ENCODE results near the gene NCEH1.
"Not testable (repeated sequence)": the region's sequence is repeated elsewhere in the genome, so short reads cannot be mapped to it uniquely, and the experiment has no call there.

The NCEH1 gene

GRCh38 chr3:172608575-172608974 is 102.3 kb downstream of the NCEH1 start:
- no peak for DNase-seq

DNA sequence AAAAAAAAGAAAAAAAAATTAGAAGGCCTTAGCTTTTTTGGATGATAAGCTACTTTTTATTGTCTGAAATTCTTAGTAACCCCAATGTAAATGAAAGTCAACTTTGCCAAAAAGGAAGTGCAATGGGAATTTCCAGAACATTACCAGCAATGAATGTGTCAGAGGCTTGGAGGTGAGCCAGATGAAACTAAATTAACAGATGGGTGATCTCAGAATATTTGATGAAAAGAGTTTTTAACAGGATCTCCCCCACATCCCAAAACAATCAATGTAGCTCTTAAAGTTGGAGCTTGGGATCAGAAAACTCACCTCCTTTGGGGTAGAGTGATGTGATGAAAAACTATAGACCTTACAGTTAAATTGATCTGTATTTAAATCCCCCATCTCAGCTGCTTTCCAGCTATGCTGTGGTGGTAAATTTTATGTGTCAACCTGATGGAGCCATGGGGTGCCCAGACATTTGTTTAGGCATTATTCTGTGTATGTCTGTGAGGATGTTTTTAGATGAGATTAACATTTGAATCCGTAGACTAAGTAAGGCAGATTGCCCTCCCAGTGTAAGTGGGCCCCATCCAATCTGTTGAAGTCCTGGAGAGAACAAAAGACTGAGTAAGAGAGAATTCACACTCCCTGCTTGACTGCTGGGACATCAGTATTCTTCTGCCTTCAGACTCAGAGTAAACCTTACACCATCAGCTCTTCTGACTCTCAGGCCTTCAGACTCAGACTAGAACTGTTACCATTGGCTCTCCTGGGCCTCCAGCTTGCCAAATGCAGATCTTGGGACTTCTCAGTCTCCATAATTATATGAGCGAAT is 103.4 kb downstream of the NCEH1 start:
- DNase-seq: no peak

DNA sequence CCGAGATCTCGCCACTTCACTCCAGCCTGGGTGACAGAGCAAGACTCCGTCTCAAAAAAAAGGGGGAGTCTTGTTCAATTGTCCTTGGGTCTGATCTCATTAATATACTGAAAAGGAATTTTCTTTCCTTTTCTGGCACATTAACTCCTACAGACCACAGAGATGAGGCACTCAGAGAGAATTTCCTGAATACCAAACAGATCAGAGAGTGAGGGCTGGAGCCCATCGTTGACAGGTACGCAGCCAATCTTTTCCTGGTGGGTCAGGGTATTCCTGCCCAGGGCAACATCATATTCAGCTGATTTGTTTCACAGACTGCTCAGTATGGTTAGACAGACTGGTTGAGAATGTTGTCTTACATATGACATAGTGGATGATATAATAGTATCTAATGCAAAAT is 104.8 kb downstream of the NCEH1 start:
- DNase-seq: no peak

- DNase-seq: no peak
Observed at GRCh38 chr3:172604895-172605646, 105.8 kb downstream of the NCEH1 start.

- no peak for DNase-seq
Observed at GRCh38 chr3:172601066-172601832, 109.6 kb downstream of the NCEH1 start.

DNA sequence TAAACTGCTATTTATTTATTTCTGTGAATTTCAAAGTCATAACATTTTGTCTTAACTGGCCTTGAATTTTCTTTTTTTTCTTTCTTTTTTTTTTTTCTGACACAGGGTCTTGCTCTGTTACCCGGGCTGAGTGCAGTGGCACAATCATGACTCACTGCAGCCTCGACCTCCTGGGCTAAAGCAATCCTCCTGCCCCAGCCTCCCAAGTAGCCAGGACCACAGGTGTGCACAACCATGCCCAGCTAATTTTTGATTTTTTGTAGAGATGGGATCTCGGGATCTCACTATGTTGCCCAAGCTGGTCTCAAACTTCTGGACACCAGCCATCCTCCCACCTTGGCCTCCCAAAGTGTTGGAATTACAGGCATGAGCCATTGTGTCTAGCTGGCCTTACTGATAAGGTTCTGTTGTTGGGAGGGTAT is 110.2 kb downstream of the NCEH1 start:
- no peak for DNase-seq

GRCh38 chr3:172598904-172599303 is 112.0 kb downstream of the NCEH1 start:
- no peak for DNase-seq

GRCh38 chr3:172596394-172596706 is 114.5 kb downstream of the NCEH1 start:
- DNase-seq: no peak

DNA sequence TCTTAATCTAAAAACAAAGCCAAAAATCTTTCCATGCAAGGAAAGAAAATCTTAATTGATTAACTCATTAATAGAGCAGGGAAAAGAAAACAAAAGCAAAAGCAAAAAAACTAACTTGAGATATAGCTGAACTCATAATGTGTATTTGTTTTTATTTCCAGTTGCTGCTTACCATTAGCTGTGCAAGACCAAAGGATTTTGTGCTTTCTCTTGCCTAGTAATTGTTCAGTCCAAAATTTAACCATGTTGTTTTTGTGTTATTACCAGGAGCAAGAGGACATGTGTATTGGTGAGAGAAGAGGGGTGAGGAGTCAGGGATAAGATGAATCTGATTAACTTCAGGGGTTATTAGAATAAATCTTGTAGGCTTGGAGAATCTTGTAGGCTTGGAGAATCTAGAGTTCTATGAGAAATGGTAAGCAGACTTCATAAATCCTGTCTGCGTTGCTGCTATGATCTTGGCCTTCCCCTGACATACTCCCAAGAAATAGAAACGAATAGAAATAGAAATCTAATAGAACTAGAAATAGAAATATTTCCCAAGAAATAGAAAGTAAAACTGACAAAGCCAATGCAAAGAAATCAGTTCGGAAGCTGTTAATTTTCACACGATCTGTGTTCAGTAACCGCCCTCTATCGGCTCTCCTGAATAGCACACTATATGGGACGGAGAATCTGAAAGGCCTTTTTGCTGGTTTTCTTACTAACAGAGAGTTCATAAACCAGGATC is 115.0 kb downstream of the NCEH1 start:
- peak; percentile 7 for DNase-seq

GRCh38 chr3:172594900-172595663 is 115.8 kb downstream of the NCEH1 start:
- DNase-seq: not testable (repeated sequence)

- DNase-seq: no peak
Observed at GRCh38 chr3:172592898-172593669, 117.8 kb downstream of the NCEH1 start.

DNA sequence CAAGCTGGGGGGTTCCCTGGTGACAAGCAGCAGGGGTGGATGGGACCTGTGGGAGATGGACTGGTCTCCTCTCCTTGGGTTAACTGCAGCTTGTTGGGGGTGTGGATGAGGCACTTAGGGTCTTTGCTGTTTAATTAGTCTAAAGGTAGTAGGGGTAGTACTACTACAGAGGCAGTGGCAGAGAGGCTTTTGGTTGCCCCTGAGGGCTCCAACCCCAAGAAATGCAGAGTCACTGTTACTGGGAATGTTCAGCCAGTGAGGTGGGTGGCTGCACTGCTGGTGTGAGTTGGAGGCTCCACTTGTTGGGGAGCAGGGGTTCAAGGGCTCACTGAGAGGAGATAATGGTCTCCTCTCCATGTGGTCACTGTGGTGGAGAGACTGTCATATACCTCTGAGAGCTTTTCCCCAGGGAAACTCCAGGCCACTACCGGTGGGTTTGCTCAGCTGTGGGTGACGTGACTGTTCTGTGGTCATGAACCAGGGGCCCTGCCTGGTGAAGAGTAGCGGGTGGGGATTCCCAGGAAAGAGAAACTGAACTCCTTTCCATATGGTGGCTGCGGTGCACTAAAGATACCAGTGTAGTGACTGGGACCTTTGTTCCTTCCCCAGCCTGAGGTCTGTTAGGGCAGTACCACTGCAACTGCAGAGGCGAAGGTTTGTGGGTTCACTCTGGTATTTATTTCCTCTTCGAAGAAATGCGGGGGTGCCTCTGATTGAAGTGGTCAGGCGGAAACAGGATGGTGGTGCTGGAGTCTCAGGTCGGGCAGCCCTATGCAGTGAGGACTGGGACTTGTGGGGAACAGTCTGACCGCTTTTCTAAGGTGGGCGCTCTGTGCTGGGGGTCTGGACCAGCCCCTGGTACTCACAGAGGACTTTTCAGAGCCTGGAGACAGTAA is 118.7 kb downstream of the NCEH1 start:
- no peak for DNase-seq

GRCh38 chr3:172591125-172591605 is 119.7 kb downstream of the NCEH1 start:
- no peak for DNase-seq

GRCh38 chr3:172586436-172586835 is 124.4 kb downstream of the NCEH1 start:
- no peak for DNase-seq

DNA sequence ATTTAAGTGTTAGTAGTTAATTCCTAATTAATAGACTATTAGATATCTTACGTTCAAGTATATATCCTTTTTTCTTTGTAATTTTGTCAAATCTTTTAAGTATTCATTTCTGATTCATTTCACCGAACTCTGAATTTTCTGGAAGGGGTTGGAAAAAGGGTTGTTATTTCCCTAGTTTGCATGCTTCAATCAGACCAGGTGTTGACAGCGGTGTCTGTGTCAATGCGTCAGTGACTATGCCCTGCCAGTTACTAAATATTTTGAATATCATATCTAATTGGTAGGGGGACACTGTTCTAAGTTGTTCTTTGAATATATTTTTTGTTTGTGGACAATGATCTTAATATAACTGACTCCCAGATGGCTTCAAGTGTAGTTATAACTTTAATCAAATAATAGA is 124.9 kb downstream of the NCEH1 start:
- DNase-seq: no peak

- no peak for DNase-seq
Observed at GRCh38 chr3:172582712-172583111, 128.2 kb downstream of the NCEH1 start.

GRCh38 chr3:172581757-172582166 is 129.1 kb downstream of the NCEH1 start:
- no peak for DNase-seq

DNA sequence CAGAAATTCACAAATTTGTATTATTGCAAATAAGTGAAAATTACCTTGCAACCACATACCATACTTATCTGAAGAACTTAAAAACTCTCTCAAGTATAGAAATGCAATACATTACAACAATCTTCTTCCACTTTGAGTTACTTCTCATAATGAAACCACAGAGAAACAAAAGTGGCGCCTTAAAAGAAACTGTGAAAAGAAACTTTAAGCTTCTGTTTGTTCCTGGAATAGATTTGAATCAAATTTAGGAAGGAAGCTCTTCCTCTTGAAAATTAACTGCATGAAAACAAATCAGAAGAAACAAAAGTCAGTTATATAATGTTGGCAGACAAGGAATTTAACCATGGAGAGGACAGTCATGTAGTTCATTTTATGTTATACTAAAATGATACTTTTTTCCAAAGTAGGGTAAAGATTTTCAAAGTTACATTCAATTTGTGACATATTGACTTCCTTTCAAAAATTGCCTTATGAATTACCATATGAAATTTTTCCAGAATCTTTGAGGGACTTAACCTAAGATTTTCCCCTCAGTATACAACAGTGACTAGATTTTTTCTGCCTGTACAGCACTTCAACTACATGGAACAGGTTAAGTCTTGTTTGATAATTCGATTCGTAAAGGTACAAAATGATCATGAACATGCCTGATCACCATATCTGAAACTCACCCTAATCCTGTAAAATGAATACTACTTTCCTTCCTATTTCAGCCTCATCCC is 130.0 kb downstream of the NCEH1 start:
- DNase-seq: no peak

All from NCI-H510A (cell line).